22Rv1 (cell line): ENCODE results near the gene OS9.

Source experiments
- ZFX ChIP-seq: fragments of 450-650 bp; IDR thresholded peaks from 2 replicates; pipeline ENCODE4 v1.6.1; 2017; ENCODE audit warnings: antibody characterized with exemption, borderline replicate concordance
- TF ChIP-seq, protein P1 (sequence below): fragments of 450-650 bp; IDR thresholded peaks from 2 replicates; pipeline ENCODE4 v1.5.1; 2017; ENCODE audit warnings: mild to moderate bottlenecking

DNA sequence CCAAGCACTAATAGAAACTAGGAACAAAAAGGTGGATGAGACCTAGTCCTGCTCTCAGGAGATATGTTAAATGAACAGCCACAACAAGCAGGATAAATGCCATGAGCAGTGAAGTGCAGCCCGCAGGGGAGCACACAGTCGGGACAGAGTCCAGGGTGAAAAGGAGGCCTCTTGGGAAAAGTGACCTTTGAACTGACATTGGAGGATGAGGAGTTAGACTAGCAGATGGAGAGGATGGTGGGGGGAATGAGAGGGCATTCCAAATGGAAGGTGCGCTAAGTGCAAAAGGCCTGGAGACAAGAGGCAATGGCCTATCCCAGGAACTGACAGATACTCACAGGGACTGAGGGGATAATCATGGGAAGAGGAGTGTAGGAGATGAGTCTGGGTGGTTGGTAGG lies 4.5 kb downstream of the OS9 start:
- TF ChIP-seq, protein P1, sequence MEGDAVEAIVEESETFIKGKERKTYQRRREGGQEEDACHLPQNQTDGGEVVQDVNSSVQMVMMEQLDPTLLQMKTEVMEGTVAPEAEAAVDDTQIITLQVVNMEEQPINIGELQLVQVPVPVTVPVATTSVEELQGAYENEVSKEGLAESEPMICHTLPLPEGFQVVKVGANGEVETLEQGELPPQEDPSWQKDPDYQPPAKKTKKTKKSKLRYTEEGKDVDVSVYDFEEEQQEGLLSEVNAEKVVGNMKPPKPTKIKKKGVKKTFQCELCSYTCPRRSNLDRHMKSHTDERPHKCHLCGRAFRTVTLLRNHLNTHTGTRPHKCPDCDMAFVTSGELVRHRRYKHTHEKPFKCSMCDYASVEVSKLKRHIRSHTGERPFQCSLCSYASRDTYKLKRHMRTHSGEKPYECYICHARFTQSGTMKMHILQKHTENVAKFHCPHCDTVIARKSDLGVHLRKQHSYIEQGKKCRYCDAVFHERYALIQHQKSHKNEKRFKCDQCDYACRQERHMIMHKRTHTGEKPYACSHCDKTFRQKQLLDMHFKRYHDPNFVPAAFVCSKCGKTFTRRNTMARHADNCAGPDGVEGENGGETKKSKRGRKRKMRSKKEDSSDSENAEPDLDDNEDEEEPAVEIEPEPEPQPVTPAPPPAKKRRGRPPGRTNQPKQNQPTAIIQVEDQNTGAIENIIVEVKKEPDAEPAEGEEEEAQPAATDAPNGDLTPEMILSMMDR = no peak
- no peak for TF ChIP-seq ZFX
